T-cell (primary cell): ENCODE data around the gene PIGZ. TPM values are rescaled to one million over a fixed set of nuclear protein-coding genes. Genes with fewer than 3 reads are reported as not detected.

Experiments used
- ATAC-seq, 4 experiments: fragments of 200-7000 bp in 3 of 4; fragments of 150-1000 bp in 1 of 4; cut with Tn5 transposase; replicated peaks in 1 of 4; 1 replicate in 3 of 4; 2 replicates in 1 of 4; pipeline ENCODE4 v1.10.0; 2021; ENCODE audit warnings: moderate library complexity in 3 of 4, mild to moderate bottlenecking in 2 of 4, moderate number of reproducible peaks in 1 of 4
- CTCF ChIA-PET, 2 donors: fragments of 300-600 bp; sonication (Branson Sonifier 250); formaldehyde crosslinking; loops; one replicate each; lab custom pipeline; 2022; ENCODE audit warnings: antibody characterized with exemption in 2 of 2; lab: Charles Lee
- POLR2A ChIA-PET, 2 donors: fragments of 300-600 bp; sonication (Branson Sonifier 250); formaldehyde crosslinking; loops; one replicate each; lab custom pipeline; 2022; ENCODE audit warnings: antibody characterized with exemption in 2 of 2; lab: Charles Lee
- DNase-seq, 35 experiments: peaks; one replicate each; pipeline versions ENCODE4 v3.0.0 to v3.0.0-alpha.2; 2013 to 2023
- H3K27ac ChIP-seq: one replicate; pipeline ENCODE4 v1.5.1; 2013; ENCODE audit warnings: low read length
- H3K27me3 ChIP-seq, 2 experiments: replicated peaks in 1 of 2; 1 replicate in 1 of 2; 2 replicates in 1 of 2; pipeline versions ENCODE4 v1.6.1 to v1.7.0; 2013; ENCODE audit warnings: low read length in 1 of 2, mixed read lengths in 1 of 2; ENCODE audit not compliant: control insufficient read depth in 2 of 2, insufficient read depth in 2 of 2; ENCODE audit errors: extremely low read depth in 1 of 2
- H3K36me3 ChIP-seq, 2 donors: 1 replicate in 1 of 2; 2 replicates in 1 of 2; pipeline versions ENCODE4 v1.6.1 to v1.7.0; 2013; ENCODE audit warnings: low read length in 1 of 2; ENCODE audit not compliant: control insufficient read depth in 2 of 2, insufficient read depth in 1 of 2; ENCODE audit errors: extremely low read depth in 1 of 2
- H3K4me1 ChIP-seq, 2 experiments: 1 replicate in 1 of 2; 2 replicates in 1 of 2; pipeline versions ENCODE4 v1.6.1 to v1.7.0; 2013; ENCODE audit warnings: low read length in 2 of 2, mixed read lengths in 1 of 2; ENCODE audit not compliant: insufficient read depth in 2 of 2, control insufficient read depth in 1 of 2; ENCODE audit errors: extremely low read depth in 1 of 2
- H3K4me3 ChIP-seq, 2 donors: 1 replicate in 1 of 2; 2 replicates in 1 of 2; pipeline versions ENCODE4 v1.5.1 to v1.7.0; 2013; ENCODE audit warnings: mild to moderate bottlenecking in 2 of 2, low read length in 1 of 2, moderate library complexity in 1 of 2; ENCODE audit not compliant: control insufficient read depth in 1 of 2; ENCODE audit errors: extremely low read depth in 1 of 2
- H3K9me3 ChIP-seq: 2 replicates; pipeline ENCODE4 v1.7.0; 2013
- H3K27ac Mint-ChIP-seq, 2 donors: one replicate each; pipeline ENCODE4 v1.8.0; 2020 to 2021; ENCODE audit warnings: mild to moderate bottlenecking in 2 of 2, mixed read lengths in 2 of 2
- H3K27me3 Mint-ChIP-seq, 2 donors: one replicate each; pipeline ENCODE4 v1.8.0; 2021 to 2022; ENCODE audit warnings: mixed read lengths in 2 of 2
- H3K36me3 Mint-ChIP-seq: one replicate; pipeline ENCODE4 v1.8.0; 2021; ENCODE audit warnings: mixed read lengths
- H3K4me1 Mint-ChIP-seq, 3 donors: one replicate each; pipeline ENCODE4 v1.8.0; 2020 to 2022; ENCODE audit warnings: mixed read lengths in 3 of 3, mild to moderate bottlenecking in 1 of 3
- H3K4me3 Mint-ChIP-seq, 3 donors: one replicate each; pipeline ENCODE4 v1.8.0; 2020 to 2022; ENCODE audit warnings: mild to moderate bottlenecking in 3 of 3, mixed read lengths in 3 of 3, moderate library complexity in 3 of 3
- H3K9me3 Mint-ChIP-seq, 3 donors: one replicate each; pipeline ENCODE4 v1.8.0; 2020 to 2022; ENCODE audit warnings: mixed read lengths in 3 of 3
- WGBS: methylation state at CpG from one replicate; pipeline ENCODE4 v1.1.5; 2013; ENCODE audit warnings: missing lambda C conversion rate; ENCODE audit not compliant: insufficient coverage; 5-methylcytosine and 5-hydroxymethylcytosine counted together
- total RNA-seq, 35 experiments: library from RNA in 6 of 35; stranded (reverse) in 6 of 35; fragments of 120-200 nt in 1 of 35; gene quantifications; one replicate each; pipeline versions ENCODE4 v1.2.1 to v1.2.4 and lab custom pipeline; 2013 to 2026

Gene PIGZ
- total RNA-seq, 5 donors from 2014 or later (not counting 1 experiment from before 2014, with no cell fraction given): 0.28 to 1.3 (median 1.1) TPM

DNA sequence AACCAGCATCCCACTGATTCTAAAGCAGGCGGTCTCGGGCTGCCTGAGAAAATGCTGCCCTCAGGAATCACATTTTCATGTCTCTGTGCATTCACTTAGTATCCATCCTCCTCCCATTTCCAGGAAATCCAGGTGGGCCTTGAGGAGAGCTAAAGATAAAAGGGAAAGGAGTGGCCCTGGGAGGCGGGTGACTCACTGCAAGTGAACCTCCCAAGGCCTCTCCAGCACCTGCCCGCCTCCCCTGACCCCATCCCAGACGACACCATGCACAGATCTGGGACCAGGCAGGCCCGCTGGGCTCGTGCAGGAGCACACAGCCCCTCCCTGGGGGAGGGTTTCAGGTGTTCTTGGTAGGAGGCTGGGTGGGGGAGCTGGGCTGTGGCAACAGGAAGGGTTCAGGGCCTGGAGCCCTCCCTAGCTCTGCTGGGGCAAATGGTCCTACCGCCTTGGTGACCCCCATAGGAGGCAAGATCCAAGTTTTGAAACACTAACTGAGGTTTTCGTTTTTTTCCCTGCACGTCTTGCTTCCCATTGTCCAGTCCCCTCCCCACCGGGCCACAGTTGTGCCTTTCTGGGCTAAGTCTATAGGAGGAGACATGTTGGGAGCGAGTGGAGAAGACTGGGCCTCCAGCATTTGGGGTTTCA lies 38.8 kb upstream of the PIGZ start:
- no peaks in the 10 kb centered on the region for H3K27me3 Mint-ChIP-seq
- WGBS: 86% methylated on average over 4 of the region's 12 CpGs
- H3K36me3 Mint-ChIP-seq: no peaks in the 10 kb centered on the region
- CTCF ChIA-PET: interaction anchor here in 1 of 2 donors (0.6 kb wide), 1 partner anchor 903 kb away, joined by 9 read pairs; no protein-coding TSS in a partner anchor
- H3K4me3 Mint-ChIP-seq: no peak overlapping the region
- H3K27ac Mint-ChIP-seq: no peak overlapping the region
- POLR2A ChIA-PET: no interaction called here
- H3K27ac ChIP-seq: no peak overlapping the region
- peaks cover 6 to 8% (median 8%) of the 10 kb centered on the region in 3 donors for H3K4me1 Mint-ChIP-seq
- H3K4me3 ChIP-seq: no peak overlapping the region
- H3K27me3 ChIP-seq: peaks cover 0 to 6% of the 10 kb centered on the region in 2 experiments
- H3K36me3 ChIP-seq: no peaks in the 10 kb centered on the region
- no peak for DNase-seq
- H3K4me1 ChIP-seq: peaks cover 0 to 12% of the 10 kb centered on the region in 2 experiments
- no peak for ATAC-seq
- H3K9me3 Mint-ChIP-seq: no peaks in the 10 kb centered on the region
- H3K9me3 ChIP-seq: no peaks in the 10 kb centered on the region

DNA sequence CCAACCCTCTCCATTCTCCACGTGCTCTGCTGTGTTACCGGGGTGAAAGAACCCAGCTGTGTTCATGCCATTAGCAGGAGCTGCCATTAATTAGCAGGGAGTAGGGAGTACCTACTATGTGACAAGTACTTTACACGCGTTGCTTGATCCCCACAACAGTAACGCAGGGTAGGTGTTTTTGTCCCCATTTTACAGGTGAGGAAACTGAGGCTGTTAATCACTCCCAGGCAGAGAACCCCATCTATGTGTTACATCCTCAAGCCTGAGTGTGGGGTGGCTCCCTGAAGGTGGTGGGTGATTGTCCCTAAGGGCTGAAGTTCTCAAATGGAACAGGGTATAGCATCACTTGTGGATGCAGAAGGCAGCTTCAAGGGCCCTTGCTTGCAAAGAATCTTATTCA lies 38.2 kb upstream of the PIGZ start:
- peaks cover 0 to 12% of the 10 kb centered on the region in 2 experiments for H3K4me1 ChIP-seq
- H3K4me3 ChIP-seq: no peak overlapping the region
- H3K27me3 ChIP-seq: peaks cover 0 to 6% of the 10 kb centered on the region in 2 experiments
- H3K27ac Mint-ChIP-seq: no peak overlapping the region
- no peaks in the 10 kb centered on the region for H3K36me3 ChIP-seq
- ATAC-seq (no peak), DNase-seq (no peak)
- peaks cover 6 to 8% (median 8%) of the 10 kb centered on the region in 3 donors for H3K4me1 Mint-ChIP-seq
- ChIA-PET CTCF (interaction anchor here in 1 of 2 donors (0.5 kb wide), 1 partner anchor 68 kb away, joined by 5 read pairs; no protein-coding TSS in a partner anchor), POLR2A (no interaction called here)
- H3K9me3 Mint-ChIP-seq: no peaks in the 10 kb centered on the region
- WGBS: no CpG with 5 or more reads among the region's 5 CpGs
- no peaks in the 10 kb centered on the region for H3K9me3 ChIP-seq
- no peaks in the 10 kb centered on the region for H3K36me3 Mint-ChIP-seq
- no peak overlapping the region for H3K4me3 Mint-ChIP-seq
- no peaks in the 10 kb centered on the region for H3K27me3 Mint-ChIP-seq
- no peak overlapping the region for H3K27ac ChIP-seq

DNA sequence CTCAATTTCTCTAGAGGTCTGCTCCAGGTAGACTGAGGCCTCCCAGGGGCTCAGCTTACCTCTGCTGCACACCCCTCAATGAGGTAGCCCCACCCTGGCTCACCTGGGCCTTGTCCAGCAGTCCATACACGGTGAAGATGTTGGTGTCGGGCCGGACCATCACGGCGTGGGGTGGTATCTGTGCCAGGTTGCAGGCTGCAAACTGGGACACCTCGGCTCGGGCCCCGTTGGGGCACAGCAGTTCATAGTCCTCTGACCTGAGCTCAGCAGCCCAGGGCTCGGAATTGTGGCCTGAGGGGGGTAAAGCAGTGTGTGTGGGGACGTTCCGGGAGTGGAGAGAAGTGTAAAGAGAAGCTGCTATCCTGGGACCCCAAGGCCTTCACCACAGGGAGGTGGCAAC lies 37.8 kb upstream of the PIGZ start:
- 98% methylated on average over 9 of the region's 11 CpGs for WGBS
- no peaks in the 10 kb centered on the region for H3K9me3 ChIP-seq
- ChIA-PET POLR2A (no interaction called here), CTCF (interaction anchor here in 1 of 2 donors (0.5 kb wide), 1 partner anchor 68 kb away, joined by 5 read pairs; no protein-coding TSS in a partner anchor)
- Mint-ChIP-seq H3K4me1 (peaks cover 11 to 12% (median 11%) of the 10 kb centered on the region in 3 donors), H3K9me3 (no peaks in the 10 kb centered on the region), H3K27ac (no peak overlapping the region), H3K27me3 (no peaks in the 10 kb centered on the region), H3K4me3 (no peak overlapping the region), H3K36me3 (no peaks in the 10 kb centered on the region)
- H3K4me1 ChIP-seq: peaks cover 0 to 12% of the 10 kb centered on the region in 2 experiments
- no peak overlapping the region for H3K27ac ChIP-seq
- H3K4me3 ChIP-seq: no peak overlapping the region
- H3K27me3 ChIP-seq: peaks cover 0 to 2% of the 10 kb centered on the region in 2 experiments
- H3K36me3 ChIP-seq: no peaks in the 10 kb centered on the region
- ATAC-seq (no peak), DNase-seq (no peak)

DNA sequence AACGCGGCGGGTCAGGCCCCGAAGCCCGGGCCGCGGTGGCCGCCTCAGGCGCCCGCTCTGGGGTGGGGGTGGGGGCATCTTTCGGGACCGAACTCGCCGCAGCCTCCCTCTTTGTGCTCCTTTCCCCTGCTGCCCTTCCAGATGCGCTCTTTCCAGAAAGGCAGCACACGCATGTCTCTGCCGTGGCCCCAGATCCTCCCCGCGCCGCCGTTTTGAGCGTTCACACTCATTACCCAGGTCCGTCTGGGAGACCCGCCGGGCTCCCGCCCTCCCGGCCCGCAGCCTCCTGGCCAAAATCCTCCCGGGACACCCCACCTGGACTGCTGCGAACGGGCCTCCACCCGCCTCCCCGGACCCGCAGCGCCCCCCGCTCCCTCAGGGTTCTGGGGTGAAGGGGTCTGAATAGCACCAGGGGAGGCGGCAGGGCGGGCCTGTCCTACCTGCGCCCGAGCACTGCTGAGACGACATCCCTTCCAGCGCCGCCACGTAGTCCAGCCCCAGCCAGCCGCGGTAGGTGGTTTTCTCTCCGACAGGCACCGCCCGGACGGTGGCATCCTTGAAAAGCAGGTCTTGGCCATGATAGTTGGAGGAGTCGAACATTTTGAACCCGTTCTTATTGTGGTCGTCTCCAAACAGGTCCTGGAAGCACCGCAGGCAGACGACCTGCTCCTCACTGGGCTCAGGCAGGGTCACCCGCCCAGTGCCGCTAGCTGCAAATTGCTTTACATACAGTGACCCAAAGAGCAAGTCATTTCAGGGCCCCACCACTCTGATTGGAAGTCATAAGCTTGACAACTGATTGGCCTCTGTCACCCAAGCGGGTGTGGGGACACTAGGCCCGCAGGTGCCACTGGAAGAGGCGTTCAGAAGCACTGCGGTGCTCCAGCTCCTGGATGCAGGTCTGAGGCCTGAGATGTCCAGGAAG lies 35.1 kb upstream of the PIGZ start:
- H3K27ac ChIP-seq: no peak overlapping the region
- peak overlapping the region; percentile 76 to 85 (median 79) for H3K4me3 Mint-ChIP-seq

DNA sequence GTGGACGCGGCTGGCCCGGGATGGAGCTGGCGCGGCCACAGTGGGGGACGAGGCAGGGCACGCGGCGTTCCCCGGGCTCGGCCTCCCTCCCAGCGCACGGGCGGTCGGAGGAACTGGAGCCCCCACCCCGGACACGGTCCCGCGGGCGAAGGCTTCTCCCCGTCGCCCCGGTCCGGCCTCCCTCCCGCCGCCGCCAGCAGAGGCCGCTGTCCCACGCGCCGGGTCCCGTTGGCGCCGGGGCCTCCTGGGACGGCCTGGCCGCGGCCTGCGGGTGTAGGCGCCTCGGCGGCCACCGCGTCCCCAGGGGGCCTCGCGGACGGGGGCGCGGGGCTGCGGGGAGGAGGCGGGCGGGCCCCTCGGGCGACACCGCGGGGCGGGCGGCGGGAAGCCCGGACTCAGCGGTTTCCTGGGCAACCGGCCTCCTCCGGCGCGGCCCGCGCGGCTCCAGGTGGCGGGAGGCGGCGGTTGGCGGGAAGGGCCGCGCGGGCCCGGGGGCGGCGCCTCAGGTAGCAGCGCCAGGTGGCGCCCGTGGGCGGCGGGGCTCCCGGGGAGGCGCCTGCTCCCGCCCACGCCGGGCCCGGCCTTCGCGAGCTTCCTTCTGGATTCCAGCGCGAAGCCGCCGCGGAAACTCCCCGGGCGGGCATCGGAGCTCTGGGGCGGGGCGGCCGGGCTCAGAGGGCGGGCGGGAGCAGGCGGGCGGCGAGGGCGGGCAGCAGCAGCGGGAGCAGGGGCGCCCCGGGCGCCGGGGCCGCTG lies 34.2 kb upstream of the PIGZ start:
- Histone ChIP-seq H3K27ac (no peak overlapping the region), H3K9me3 (no peaks in the 10 kb centered on the region), H3K4me3 (no peak overlapping the region), H3K36me3 (no peaks in the 10 kb centered on the region), H3K4me1 (peaks cover 0 to 12% of the 10 kb centered on the region in 2 experiments), H3K27me3 (no peaks in the 10 kb centered on the region)
- peak; percentile 49 to 91 (median 72) for DNase-seq
- CTCF ChIA-PET: interaction anchor here in 1 of 2 donors (0.5 to 0.7 kb wide), 2 partner anchors 199 to 265 kb away, joined by 3 read pairs; no protein-coding TSS in a partner anchor
- H3K4me3 Mint-ChIP-seq: peak overlapping the region in 1 of 3 donors; percentile 76
- H3K27ac Mint-ChIP-seq: no peak overlapping the region
- no peaks in the 10 kb centered on the region for H3K36me3 Mint-ChIP-seq
- peak; percentile 83 to 88 (median 84) for ATAC-seq
- H3K27me3 Mint-ChIP-seq: no peaks in the 10 kb centered on the region
- WGBS: 1% methylated on average over 113 of the region's 113 CpGs
- no peaks in the 10 kb centered on the region for H3K9me3 Mint-ChIP-seq
- H3K4me1 Mint-ChIP-seq: peaks cover 11 to 13% (median 11%) of the 10 kb centered on the region in 3 donors
- POLR2A ChIA-PET: interaction anchor here in 1 of 2 donors (0.6 kb wide), 3 partner anchors 10 to 481 kb away, joined by 5 to 9 read pairs (median 6); no protein-coding TSS in a partner anchor

More for the DNA sequence above, 35.1 kb upstream of the PIGZ start:
- Histone ChIP-seq H3K27me3 (no peaks in the 10 kb centered on the region), H3K4me1 (peaks cover 0 to 12% of the 10 kb centered on the region in 2 experiments), H3K4me3 (peak overlapping the region; percentile 29 to 58), H3K9me3 (no peaks in the 10 kb centered on the region), H3K36me3 (no peaks in the 10 kb centered on the region)
- ChIA-PET POLR2A (no interaction called here), CTCF (no interaction called here)
- Mint-ChIP-seq H3K4me1 (peaks cover 11 to 13% (median 11%) of the 10 kb centered on the region in 3 donors), H3K27ac (no peak overlapping the region), H3K9me3 (no peaks in the 10 kb centered on the region), H3K27me3 (no peaks in the 10 kb centered on the region), H3K36me3 (no peaks in the 10 kb centered on the region)
- ATAC-seq (peak; percentile 5 to 23 (median 10)), DNase-seq (peak in 5 of 35 experiments; percentile 11 to 31 (median 24))
- 36% methylated on average over 43 of the region's 61 CpGs for WGBS
